A673 (cell line): ENCODE measurements around the gene IL1RAPL1. TPM values are rescaled to one million over a fixed set of nuclear protein-coding genes. Genes with fewer than 3 reads are reported as not detected.

ENCODE experiments used
- BruUV-seq: library from RNA; stranded (reverse); fragments of 400-500 nt; replicated peaks from 2 replicates; lab custom pipeline; 2021; lab: Mats Ljungman, UMichigan
- CTCF ChIA-PET: fragments of 300-600 bp; sonication (Branson Sonifier 250); formaldehyde crosslinking; loops from one replicate; lab custom pipeline; 2022; ENCODE audit warnings: antibody characterized with exemption; lab: Charles Lee
- POLR2A ChIA-PET: fragments of 300-600 bp; sonication (Branson Sonifier 250); formaldehyde crosslinking; loops from one replicate; lab custom pipeline; 2022; ENCODE audit warnings: antibody characterized with exemption; ENCODE audit not compliant: low non-redundant PET; lab: Charles Lee
- DNase-seq: peaks from one replicate; pipeline ENCODE4 v3.0.0-alpha.2; 2015; ENCODE audit warnings: low spot score
- H3K27ac ChIP-seq: fragments of 200-600 bp; sonication (generic); 2 replicates; pipeline ENCODE4 v1.5.1; 2016; ENCODE audit warnings: mixed run types, low read depth, mild to moderate bottlenecking, mixed read lengths, antibody characterized with exemption, low read length; ENCODE audit not compliant: poor library complexity, severe bottlenecking
- H3K27me3 ChIP-seq: fragments of 200-600 bp; sonication (generic); replicated peaks from 2 replicates; pipeline ENCODE4 v1.6.1; 2017; ENCODE audit warnings: mixed run types, low read depth, mild to moderate bottlenecking, mixed read lengths, antibody characterized with exemption, low read length; ENCODE audit not compliant: insufficient read depth, poor library complexity
- H3K36me3 ChIP-seq: fragments of 200-600 bp; sonication (generic); 2 replicates; pipeline ENCODE4 v1.6.1; 2016; ENCODE audit warnings: mixed run types, mild to moderate bottlenecking, mixed read lengths, antibody characterized with exemption, low read length; ENCODE audit not compliant: insufficient read depth, poor library complexity, severe bottlenecking
- H3K4me1 ChIP-seq: fragments of 200-600 bp; sonication (generic); 2 replicates; pipeline ENCODE4 v1.6.1; 2017; ENCODE audit warnings: mixed run types, mild to moderate bottlenecking, mixed read lengths, antibody characterized with exemption, low read length; ENCODE audit not compliant: insufficient read depth, poor library complexity, severe bottlenecking
- H3K4me3 ChIP-seq: fragments of 200-600 bp; sonication (generic); 2 replicates; pipeline ENCODE4 v1.5.1; 2016; ENCODE audit warnings: low read depth, mixed run types, mild to moderate bottlenecking, mixed read lengths, low read length; ENCODE audit not compliant: poor library complexity, severe bottlenecking
- H3K9me3 ChIP-seq: fragments of 200-600 bp; sonication (generic); 2 replicates; pipeline ENCODE4 v1.6.1; 2016; ENCODE audit warnings: mixed run types, low read depth, mild to moderate bottlenecking, mixed read lengths, antibody characterized with exemption, low read length; ENCODE audit not compliant: poor library complexity, severe bottlenecking
- CTCF ChIP-seq: fragments of 300-800, 200-600 bp; sonication (generic); conservative IDR thresholded peaks from 2 replicates; pipeline ENCODE4 v1.5.1; 2017; ENCODE audit warnings: low read depth, mild to moderate bottlenecking, antibody characterized with exemption, low read length, moderate library complexity, mixed read lengths
- EZH2 ChIP-seq: fragments of 200-600 bp; sonication (generic); IDR thresholded peaks from 2 replicates; pipeline ENCODE4 v1.6.1; 2017; ENCODE audit warnings: borderline replicate concordance, low read depth, mild to moderate bottlenecking, mixed read lengths, antibody characterized with exemption, low read length; ENCODE audit not compliant: poor library complexity, severe bottlenecking
- intact Hi-C: fragments of 100-400 bp; cut with micrococcal nuclease; formaldehyde crosslinking; loops from one replicate; pipeline ENCODE4 v1.10.0; 2022; ENCODE audit not compliant: unreplicated experiment
- total RNA-seq: library from RNA; stranded (reverse); gene quantifications from 2 replicates; pipeline ENCODE4 v1.2.3, GENCODE V29; 2021

Gene IL1RAPL1
- total RNA-seq, 1 experiment from 2014 or later = 0.21 TPM

- no peak for DNase-seq
- Histone ChIP-seq H3K9me3 (no peaks in the 10 kb centered on the region), H3K4me1 (no peaks in the 10 kb centered on the region), H3K27me3 (no peaks in the 10 kb centered on the region), H3K27ac (no peak overlapping the region), H3K4me3 (no peak overlapping the region), H3K36me3 (no peaks in the 10 kb centered on the region)
- ChIA-PET POLR2A (no interaction called here), CTCF (no interaction called here)
- no peak for TF ChIP-seq CTCF
- no peak for TF ChIP-seq EZH2
- BruUV-seq = no TSS peak
- intact Hi-C loops = no loop called here
Measured at GRCh38 chrX:29130905-29131304, 543.7 kb downstream of the IL1RAPL1 start.

- Histone ChIP-seq H3K27me3 (no peaks in the 10 kb centered on the region), H3K27ac (no peak overlapping the region), H3K4me1 (no peaks in the 10 kb centered on the region), H3K9me3 (no peaks in the 10 kb centered on the region), H3K36me3 (no peaks in the 10 kb centered on the region), H3K4me3 (no peak overlapping the region)
- TF ChIP-seq CTCF = no peak
- TF ChIP-seq EZH2 = no peak
- POLR2A ChIA-PET = no interaction called here
- CTCF ChIA-PET = no interaction called here
- intact Hi-C loops = no loop called here
- no TSS peak for BruUV-seq
- no peak for DNase-seq
Measured at GRCh38 chrX:29136904-29137303, 549.7 kb downstream of the IL1RAPL1 start.

GRCh38 chrX:29138003-29138402, 550.8 kb downstream of the IL1RAPL1 start:
- Histone ChIP-seq H3K36me3 (no peaks in the 10 kb centered on the region), H3K27me3 (no peaks in the 10 kb centered on the region), H3K4me1 (no peaks in the 10 kb centered on the region), H3K9me3 (no peaks in the 10 kb centered on the region), H3K4me3 (no peak overlapping the region), H3K27ac (no peak overlapping the region)
- intact Hi-C loops = no loop called here
- ChIA-PET CTCF (no interaction called here), POLR2A (no interaction called here)
- DNase-seq = no peak
- no TSS peak for BruUV-seq
- TF ChIP-seq CTCF (no peak), EZH2 (no peak)
